WTC11 (cell line): ENCODE results near the gene KDM4C. TPM values are rescaled to one million over a fixed set of nuclear protein-coding genes. Genes with fewer than 3 reads are reported as not detected.

ENCODE experiments used
- ATAC-seq: fragments of 200-7000 bp; cut with Tn5 transposase; 2 replicates; pipeline ENCODE4 v1.10.0; 2021; ENCODE audit warnings: mild to moderate bottlenecking, moderate library complexity
- CTCF ChIA-PET: fragments of 300-600 bp; sonication (Branson Sonifier 250); formaldehyde crosslinking; loops from one replicate; lab custom pipeline; 2021; ENCODE audit warnings: antibody characterized with exemption; lab: Charles Lee
- POLR2A ChIA-PET: fragments of 350-600 bp; sonication (Branson Sonifier 250); formaldehyde crosslinking; loops from one replicate; lab custom pipeline; 2021; ENCODE audit warnings: antibody characterized with exemption; lab: Charles Lee
- DNase-seq: peaks from one replicate; pipeline ENCODE4 v3.0.0; 2021; ENCODE audit warnings: low spot score
- H3K27ac Mint-ChIP-seq: 2 replicates; pipeline ENCODE4 v1.8.0; 2021; ENCODE audit warnings: mixed read lengths
- H3K27me3 Mint-ChIP-seq: 2 replicates; pipeline ENCODE4 v1.8.0; 2021; ENCODE audit warnings: low read depth, mild to moderate bottlenecking, moderate library complexity, mixed read lengths
- H3K36me3 Mint-ChIP-seq: 2 replicates; pipeline ENCODE4 v1.8.0; 2021; ENCODE audit warnings: mixed read lengths
- H3K4me1 Mint-ChIP-seq: 2 replicates; pipeline ENCODE4 v1.8.0; 2022; ENCODE audit warnings: mixed read lengths
- H3K4me3 Mint-ChIP-seq: 2 replicates; pipeline ENCODE4 v1.8.0; 2021; ENCODE audit warnings: mild to moderate bottlenecking, moderate library complexity, mixed read lengths
- H3K9me3 Mint-ChIP-seq: 2 replicates; pipeline ENCODE4 v1.8.0; 2021; ENCODE audit warnings: mixed read lengths
- ARID4B ChIP-seq: sonication (generic); formaldehyde crosslinking; IDR thresholded peaks from 2 replicates; pipeline ENCODE4 v1.8.0; 2023; ENCODE audit warnings: missing genetic modification reagents, mild to moderate bottlenecking, borderline replicate concordance
- ERG ChIP-seq: fragments of 250-450 bp; sonication (Bioruptor Pico); IDR thresholded peaks from 2 replicates; pipeline ENCODE4 v1.8.0; 2021; ENCODE audit warnings: mild to moderate bottlenecking
- FOXK1 ChIP-seq: sonication (generic); formaldehyde crosslinking; IDR thresholded peaks from 2 replicates; pipeline ENCODE4 v1.8.0; 2022; ENCODE audit warnings: mild to moderate bottlenecking, moderate library complexity, missing genetic modification reagents
- FOXP1 ChIP-seq: sonication (generic); formaldehyde crosslinking; IDR thresholded peaks from 2 replicates; pipeline ENCODE4 v1.8.0; 2022; ENCODE audit warnings: missing genetic modification reagents, mild to moderate bottlenecking, moderate library complexity, borderline replicate concordance
- GRHL2 ChIP-seq: fragments of 250-450 bp; sonication (Bioruptor Pico); IDR thresholded peaks from 2 replicates; pipeline ENCODE4 v1.8.0; 2022; ENCODE audit warnings: mild to moderate bottlenecking, moderate library complexity; ENCODE audit not compliant: insufficient replicate concordance, severe bottlenecking
- HMGA2 ChIP-seq: fragments of 250-450 bp; sonication (Bioruptor Pico); IDR thresholded peaks from 2 replicates; pipeline ENCODE4 v1.4.0; 2021; ENCODE audit warnings: mild to moderate bottlenecking, moderate library complexity
- JAZF1 ChIP-seq: fragments of 250-450 bp; sonication (Bioruptor Pico); IDR thresholded peaks from 2 replicates; pipeline ENCODE4 v1.9.0; 2021; ENCODE audit warnings: moderate library complexity, mild to moderate bottlenecking, inconsistent platforms
- NFE2L1 ChIP-seq: sonication (generic); formaldehyde crosslinking; IDR thresholded peaks from 2 replicates; pipeline ENCODE4 v1.8.1; 2023; ENCODE audit warnings: missing genetic modification reagents
- NR2C2 ChIP-seq: sonication (generic); formaldehyde crosslinking; IDR thresholded peaks from 2 replicates; pipeline ENCODE4 v1.8.0; 2022; ENCODE audit warnings: mild to moderate bottlenecking, missing genetic modification reagents
- OVOL2 ChIP-seq: fragments of 250-450 bp; sonication (Bioruptor Pico); IDR thresholded peaks from 2 replicates; pipeline ENCODE4 v1.9.0; 2021; ENCODE audit warnings: mild to moderate bottlenecking, borderline replicate concordance
- PRDM15 ChIP-seq: sonication (generic); formaldehyde crosslinking; IDR thresholded peaks from 2 replicates; pipeline ENCODE4 v1.8.0; 2022; ENCODE audit warnings: missing genetic modification reagents
- PREB ChIP-seq: sonication (generic); formaldehyde crosslinking; IDR thresholded peaks from 2 replicates; pipeline ENCODE4 v1.8.1; 2022; ENCODE audit warnings: mild to moderate bottlenecking, missing genetic modification reagents, moderate library complexity, borderline replicate concordance
- PRRX2 ChIP-seq: fragments of 250-450 bp; sonication (Bioruptor Pico); IDR thresholded peaks from 2 replicates; pipeline ENCODE4 v1.8.0; 2021; ENCODE audit warnings: mild to moderate bottlenecking
- SMAD3 ChIP-seq: sonication (generic); formaldehyde crosslinking; IDR thresholded peaks from 2 replicates; pipeline ENCODE4 v1.8.0; 2022; ENCODE audit warnings: missing genetic modification reagents, mild to moderate bottlenecking, borderline replicate concordance
- STAT6 ChIP-seq: sonication (generic); formaldehyde crosslinking; conservative IDR thresholded peaks from 2 replicates; pipeline ENCODE4 v1.8.1; 2023; ENCODE audit warnings: mild to moderate bottlenecking, low read depth, missing genetic modification reagents, moderate library complexity
- TCF7 ChIP-seq: sonication (generic); formaldehyde crosslinking; IDR thresholded peaks from 2 replicates; pipeline ENCODE4 v1.8.0; 2022; ENCODE audit warnings: mild to moderate bottlenecking, low read depth, missing genetic modification reagents, moderate library complexity
- USF1 ChIP-seq: sonication (generic); formaldehyde crosslinking; IDR thresholded peaks from 2 replicates; pipeline ENCODE4 v1.8.0; 2022; ENCODE audit warnings: mild to moderate bottlenecking, missing genetic modification reagents
- ZNF232 ChIP-seq: sonication (generic); formaldehyde crosslinking; IDR thresholded peaks from 2 replicates; pipeline ENCODE4 v1.8.0; 2022; ENCODE audit warnings: mild to moderate bottlenecking, missing genetic modification reagents
- ZNF425 ChIP-seq: fragments of 250-450 bp; sonication (Bioruptor Pico); conservative IDR thresholded peaks from 2 replicates; pipeline ENCODE4 v1.9.0; 2021; ENCODE audit warnings: mild to moderate bottlenecking
- total RNA-seq: library from RNA; stranded (reverse); gene quantifications from 3 replicates; pipeline ENCODE4 v1.2.3, GENCODE V29; 2021

KDM4C gene
- total RNA-seq, 1 experiment from 2014 or later = 29.2 TPM

- Mint-ChIP-seq H3K4me3 (no peak overlapping the region), H3K36me3 (peaks cover 4% of the 10 kb centered on the region; the same call in 1 of the 2 replicates), H3K4me1 (peaks cover 79% of the 10 kb centered on the region), H3K9me3 (peaks cover 6% of the 10 kb centered on the region), H3K27ac (peak overlapping the region; percentile 96), H3K27me3 (no peaks in the 10 kb centered on the region)
- ATAC-seq (no peak), DNase-seq (no peak)
- no peak for TF ChIP-seq PRDM15 (CRISPR knock-in tag)
- no peak for TF ChIP-seq FOXK1
- no peak for TF ChIP-seq ZNF425 (CRISPR knock-in tag)
- no peak for TF ChIP-seq ZNF232 (CRISPR knock-in tag)
- TF ChIP-seq OVOL2 = no peak
- no peak for TF ChIP-seq HMGA2 (CRISPR knock-in tag)
- no peak for TF ChIP-seq TCF7 (CRISPR knock-in tag)
- TF ChIP-seq SMAD3 (CRISPR knock-in tag) = no peak
- no peak for TF ChIP-seq JAZF1 (CRISPR knock-in tag)
- TF ChIP-seq NR2C2 (CRISPR knock-in tag) = no peak
- no peak for TF ChIP-seq PRRX2
- ChIA-PET POLR2A (no interaction called here), CTCF (no interaction called here)
Measured at GRCh38 chr9:6764011-6764410, 6.2 kb downstream of the KDM4C start.

GRCh38 chr9:6764523-6764922 is 6.8 kb downstream of the KDM4C start:
- H3K4me1 Mint-ChIP-seq = peaks cover 81% of the 10 kb centered on the region
- peaks cover 6% of the 10 kb centered on the region for H3K9me3 Mint-ChIP-seq
- no peak for DNase-seq
- POLR2A ChIA-PET = no interaction called here
- CTCF ChIA-PET = no interaction called here
- peak overlapping the region; percentile 96 for H3K27ac Mint-ChIP-seq
- H3K36me3 Mint-ChIP-seq = peaks cover 4% of the 10 kb centered on the region; the same call in 1 of the 2 replicates
- ATAC-seq = no peak
- H3K4me3 Mint-ChIP-seq = peak overlapping the region; percentile 29; the same call in 1 of the 2 replicates
- H3K27me3 Mint-ChIP-seq = no peaks in the 10 kb centered on the region
- TF ChIP-seq PREB (CRISPR knock-in tag) (no peak), OVOL2 (no peak), GRHL2 (CRISPR knock-in tag) (no peak), TCF7 (CRISPR knock-in tag) (no peak), ARID4B (CRISPR knock-in tag) (no peak), USF1 (CRISPR knock-in tag) (no peak), STAT6 (no peak), FOXP1 (no peak), ERG (CRISPR knock-in tag) (no peak), NFE2L1 (CRISPR knock-in tag) (no peak)
